C4-2B (cell line): Measurements from ENCODE around the gene CSAG3.
"Not testable (repeated sequence)": the region's sequence is repeated elsewhere in the genome, so short reads cannot be mapped to it uniquely, and the experiment has no call there.

ENCODE experiments used
- H3K27ac ChIP-seq: fragments of 450-650 bp; 2 replicates; pipeline ENCODE4 v1.5.1; 2017
- CTCF ChIP-seq: fragments of 450-650 bp; conservative IDR thresholded peaks from 2 replicates; pipeline ENCODE4 v1.5.1; 2017; ENCODE audit warnings: mild to moderate bottlenecking
- ZFX ChIP-seq: fragments of 450-650 bp; IDR thresholded peaks from 2 replicates; pipeline ENCODE4 v1.6.1; 2017

Gene CSAG3

GRCh38 chrX:152738560-152738959 is 20.5 kb upstream of the CSAG3 start:
- TF ChIP-seq CTCF (no peak), ZFX (no peak)
- H3K27ac ChIP-seq: no peak overlapping the region

- H3K27ac ChIP-seq: not testable (repeated sequence)
Measured at GRCh38 chrX:152753686-152754650, 5.0 kb upstream of the CSAG3 start, which contains the start of gene MAGEA2. Gene MAGEA2 (minus strand): TSS chrX:152753842. CDS start chrX:152751363, 2,479 bp downstream.

- H3K27ac ChIP-seq: not testable (repeated sequence)
Measured at GRCh38 chrX:152754871-152755270, 4.1 kb upstream of the CSAG3 start.

GRCh38 chrX:152759544-152759943 is 526 bp downstream of the CSAG3 start:
- not testable (repeated sequence) for H3K27ac ChIP-seq

GRCh38 chrX:152761582-152761981 is 2.6 kb downstream of the CSAG3 start:
- not testable (repeated sequence) for H3K27ac ChIP-seq

GRCh38 chrX:152766562-152766961 is 7.5 kb downstream of the CSAG3 start:
- H3K27ac ChIP-seq: not testable (repeated sequence)

- not testable (repeated sequence) for H3K27ac ChIP-seq
Measured at GRCh38 chrX:152769549-152770289, 10.7 kb downstream of the CSAG3 start, which contains the start of gene MAGEA6. Gene MAGEA6 (minus strand): TSS chrX:152769689. CDS start chrX:152767650, 2,039 bp downstream.

- not testable (repeated sequence) for H3K27ac ChIP-seq
Measured at GRCh38 chrX:152787062-152787461, 28.0 kb downstream of the CSAG3 start.

GRCh38 chrX:152798945-152799344 is 39.9 kb downstream of the CSAG3 start:
- H3K27ac ChIP-seq: no peak overlapping the region
- TF ChIP-seq ZFX: no peak
- TF ChIP-seq CTCF: no peak

GRCh38 chrX:152806035-152806434 is 47.0 kb downstream of the CSAG3 start:
- no peak overlapping the region for H3K27ac ChIP-seq
- no peak for TF ChIP-seq CTCF
- TF ChIP-seq ZFX: no peak
